H1 (cell line): ENCODE results near the gene TNS3. TPM values are rescaled to one million over a fixed set of nuclear protein-coding genes. Genes with fewer than 3 reads are reported as not detected.

ENCODE experiments used
- CTCF ChIA-PET: fragments of 300-600 bp; sonication (Branson Sonifier 250); formaldehyde crosslinking; loops from one replicate; lab custom pipeline; 2021; ENCODE audit not compliant: partially characterized antibody; lab: Charles Lee
- POLR2A ChIA-PET: fragments of 300-600 bp; sonication (Branson Sonifier 250); formaldehyde crosslinking; loops from one replicate; lab custom pipeline; 2021; ENCODE audit warnings: inconsistent platforms; ENCODE audit not compliant: partially characterized antibody; lab: Charles Lee
- DNase-seq, 2 experiments: peaks; one replicate each; pipeline versions ENCODE4 v3.0.0 to v3.0.0-alpha.2; 2010 to 2022; ENCODE audit warnings: low spot score in 2 of 2, low read depth in 1 of 2, mixed read lengths in 1 of 2
- FAIRE-seq: peaks from 2 replicates; lab custom pipeline; 2011; peaks lifted over from hg19 to GRCh38; lab: Jason Lieb, UNC
- H2AFZ ChIP-seq: 2 replicates; pipeline ENCODE4 v1.8.1; 2012; ENCODE audit warnings: low read length, inconsistent platforms
- H2AK5ac ChIP-seq: 2 replicates; pipeline ENCODE4 v1.6.1; 2013; ENCODE audit warnings: low read depth, low read length
- H2BK120ac ChIP-seq: replicated peaks from 2 replicates; pipeline ENCODE3; 2013; ENCODE audit warnings: low read depth, low read length, inconsistent platforms
- H2BK12ac ChIP-seq: 2 replicates; pipeline ENCODE4 v1.6.1; 2013; ENCODE audit warnings: low read depth, low read length
- H2BK15ac ChIP-seq: 2 replicates; pipeline ENCODE4 v1.6.1; 2013; ENCODE audit warnings: low read length
- H2BK20ac ChIP-seq: 2 replicates; pipeline ENCODE4 v1.6.1; 2013; ENCODE audit warnings: low read length
- H2BK5ac ChIP-seq: 2 replicates; pipeline ENCODE4 v1.6.1; 2013; ENCODE audit warnings: low read depth, low read length
- H3K14ac ChIP-seq: 2 replicates; pipeline ENCODE4 v1.6.1; 2013; ENCODE audit warnings: inconsistent platforms; ENCODE audit not compliant: insufficient read length
- H3K18ac ChIP-seq: 2 replicates; pipeline ENCODE4 v1.6.1; 2013; ENCODE audit warnings: low read length; ENCODE audit errors: extremely low read depth
- H3K23ac ChIP-seq: 2 replicates; pipeline ENCODE4 v1.6.1; 2013; ENCODE audit warnings: inconsistent platforms; ENCODE audit not compliant: insufficient read length
- H3K23me2 ChIP-seq: 2 replicates; pipeline ENCODE4 v1.6.1; 2013; ENCODE audit warnings: low read depth, low read length
- H3K27ac ChIP-seq: 2 replicates; pipeline ENCODE4 v1.6.1; 2011; ENCODE audit warnings: low read depth, low read length, inconsistent platforms
- H3K27me3 ChIP-seq, 4 experiments: replicated peaks in 1 of 4; 1 replicate in 1 of 4; 2 replicates in 3 of 4; pipeline versions ENCODE4 v1.6.1 to v1.8.1; 2011 to 2013; ENCODE audit warnings: low read length in 3 of 4, mild to moderate bottlenecking in 3 of 4, inconsistent platforms in 2 of 4, mixed read lengths in 2 of 4, moderate library complexity in 1 of 4; ENCODE audit not compliant: control insufficient read depth in 3 of 4, insufficient read depth in 3 of 4; ENCODE audit errors: extremely low read depth in 1 of 4
- H3K36me3 ChIP-seq, 4 experiments: 2 replicates each; pipeline versions ENCODE4 v1.6.1 to v1.8.1; 2011 to 2013; ENCODE audit warnings: mild to moderate bottlenecking in 4 of 4, low read length in 3 of 4, moderate library complexity in 2 of 4, control low read depth in 1 of 4, inconsistent platforms in 1 of 4; ENCODE audit not compliant: insufficient read depth in 4 of 4, control insufficient read depth in 2 of 4
- H3K4ac ChIP-seq: replicated peaks from 2 replicates; pipeline ENCODE3; 2013; ENCODE audit warnings: low read length, low read depth, mixed read lengths, inconsistent platforms; ENCODE audit not compliant: insufficient read length
- H3K4me1 ChIP-seq, 4 experiments: replicated peaks in 1 of 4; 1 replicate in 1 of 4; 2 replicates in 3 of 4; pipeline versions ENCODE4 v1.6.1 to v1.8.1; 2011 to 2013; ENCODE audit warnings: low read length in 3 of 4, inconsistent platforms in 2 of 4, mixed read lengths in 1 of 4; ENCODE audit not compliant: insufficient read depth in 4 of 4, control insufficient read depth in 3 of 4
- H3K4me2 ChIP-seq, 2 experiments: 2 replicates each; pipeline versions ENCODE4 v1.6.1 to v1.8.1; 2011 to 2013; ENCODE audit warnings: low read depth in 2 of 2, low read length in 2 of 2, control low read depth in 1 of 2, inconsistent platforms in 1 of 2, mild to moderate bottlenecking in 1 of 2; ENCODE audit not compliant: insufficient read depth in 1 of 2
- H3K4me3 ChIP-seq, 4 experiments: fragments of 200-600, 300-600 bp in 1 of 4; sonication (generic), shearing (Covaris generic), sonication (Bioruptor Twin) in 1 of 4; 2 replicates each; pipeline versions ENCODE4 v1.5.1 to v1.8.1; 2011 to 2016; ENCODE audit warnings: low read length in 4 of 4, low read depth in 3 of 4, control low read depth in 2 of 4, inconsistent platforms in 2 of 4, mild to moderate bottlenecking in 2 of 4, mixed read lengths in 1 of 4, moderate library complexity in 1 of 4; ENCODE audit not compliant: insufficient read depth in 2 of 4; ENCODE audit errors: extremely low read depth in 1 of 4
- H3K56ac ChIP-seq: replicated peaks from 2 replicates; pipeline ENCODE3; 2013; ENCODE audit warnings: low read depth, mild to moderate bottlenecking, mixed read lengths, low read length, inconsistent platforms; ENCODE audit not compliant: insufficient read length
- H3K79me1 ChIP-seq: 2 replicates; pipeline ENCODE4 v1.6.1; 2013; ENCODE audit warnings: low read depth, low read length, control low read depth
- H3K79me2 ChIP-seq, 2 experiments: 2 replicates each; pipeline versions ENCODE4 v1.6.1 to v1.8.1; 2012 to 2013; ENCODE audit warnings: low read length in 2 of 2, mild to moderate bottlenecking in 2 of 2, inconsistent platforms in 1 of 2; ENCODE audit not compliant: insufficient read depth in 2 of 2, control insufficient read depth in 1 of 2
- H3K9ac ChIP-seq, 4 experiments: replicated peaks in 1 of 4; 1 replicate in 1 of 4; 2 replicates in 3 of 4; pipeline versions ENCODE4 v1.6.1 to v1.8.1; 2011 to 2013; ENCODE audit warnings: low read depth in 3 of 4, low read length in 3 of 4, control low read depth in 2 of 4, mild to moderate bottlenecking in 2 of 4, moderate library complexity in 2 of 4, inconsistent platforms in 1 of 4; ENCODE audit errors: extremely low read depth in 1 of 4
- H3K9me3 ChIP-seq, 2 experiments: 2 replicates each; pipeline versions ENCODE4 v1.6.1 to v1.8.1; 2012 to 2013; ENCODE audit warnings: mild to moderate bottlenecking in 2 of 2, moderate library complexity in 2 of 2, control low read depth in 1 of 2, inconsistent platforms in 1 of 2, low read depth in 1 of 2, low read length in 1 of 2, mixed read lengths in 1 of 2; ENCODE audit not compliant: insufficient read depth in 2 of 2
- H4K20me1 ChIP-seq, 2 experiments: replicated peaks in 1 of 2; 2 replicates each; pipeline versions ENCODE3 to v1.8.1; 2011 to 2013; ENCODE audit warnings: inconsistent platforms in 2 of 2, low read length in 2 of 2, mild to moderate bottlenecking in 1 of 2; ENCODE audit not compliant: insufficient read depth in 2 of 2, control insufficient read depth in 1 of 2
- H4K5ac ChIP-seq: 2 replicates; pipeline ENCODE4 v1.6.1; 2013; ENCODE audit warnings: low read length, low read depth, mixed read lengths, inconsistent platforms; ENCODE audit not compliant: insufficient read length
- H4K8ac ChIP-seq: 2 replicates; pipeline ENCODE4 v1.8.0; 2013; ENCODE audit warnings: mild to moderate bottlenecking, moderate library complexity, low read length, inconsistent platforms; ENCODE audit not compliant: insufficient read depth; ENCODE audit errors: extremely low read depth
- H4K91ac ChIP-seq: replicated peaks from 2 replicates; pipeline ENCODE3; 2013; ENCODE audit warnings: low read length, mixed read lengths, inconsistent platforms; ENCODE audit not compliant: insufficient read length
- POLR2AphosphoS5 ChIP-seq: IDR thresholded peaks from 2 replicates; pipeline ENCODE4 v1.6.1; 2011; ENCODE audit warnings: low read depth, low read length
- YY1 ChIP-seq: IDR thresholded peaks from 2 replicates; pipeline ENCODE4 v1.6.1; 2011; ENCODE audit warnings: low read depth, mild to moderate bottlenecking, low read length
- whole genome bisulfite sequencing, 2 experiments: shearing (Covaris generic) in 1 of 2; methylation state at CpG; one replicate each; pipeline versions ENCODE4 v1.1.6 to v1.1.7; 2013 to 2015; ENCODE audit warnings: low lambda C conversion rate in 2 of 2, mixed read lengths in 2 of 2, inconsistent platforms in 1 of 2, low coverage in 1 of 2, missing lambda C conversion rate in 1 of 2; ENCODE audit not compliant: insufficient replicate concordance in 2 of 2, insufficient coverage in 1 of 2, insufficient read length in 1 of 2; ENCODE audit errors: extremely low coverage in 1 of 2, missing lambda C conversion rate in 1 of 2; 5-methylcytosine and 5-hydroxymethylcytosine counted together
- polyA plus RNA-seq, 7 experiments: library from polyadenylated mRNA; depleted of rRNA in 3 of 7; stranded (reverse) in 5 of 7; unstranded in 2 of 7; fragments of >200 nt in 5 of 7; fragments of 200-250 nt in 2 of 7; gene quantifications; 1 replicate in 5 of 7; 2 replicates in 1 of 7; 4 replicates in 1 of 7; pipeline versions ENCODE4 v1.2.1 to v1.2.3, GENCODE V29; 2011 to 2013; ENCODE audit warnings: missing spikeins in 2 of 7, mixed read lengths in 2 of 7
- total RNA-seq: library from RNA; stranded (reverse); fragmentation: NEBNext Ultra II Directional; extraction: Animal tissue kit (Norgen Biotek cat#: 25700); gene quantifications from 2 replicates; pipeline ENCODE4 v1.2.1, GENCODE V29; 2021
- TF ChIP-seq, protein P1 (sequence below): IDR thresholded peaks from 2 replicates; pipeline ENCODE4 v1.6.1; 2012; ENCODE audit warnings: low read length, inconsistent platforms

TNS3 gene
- total and polyA plus RNA-seq, 2 of the 8 experiments (the other 6 are each of a cell fraction or from before 2014, with no cell fraction given) = 11.9 to 24.2 TPM

DNA sequence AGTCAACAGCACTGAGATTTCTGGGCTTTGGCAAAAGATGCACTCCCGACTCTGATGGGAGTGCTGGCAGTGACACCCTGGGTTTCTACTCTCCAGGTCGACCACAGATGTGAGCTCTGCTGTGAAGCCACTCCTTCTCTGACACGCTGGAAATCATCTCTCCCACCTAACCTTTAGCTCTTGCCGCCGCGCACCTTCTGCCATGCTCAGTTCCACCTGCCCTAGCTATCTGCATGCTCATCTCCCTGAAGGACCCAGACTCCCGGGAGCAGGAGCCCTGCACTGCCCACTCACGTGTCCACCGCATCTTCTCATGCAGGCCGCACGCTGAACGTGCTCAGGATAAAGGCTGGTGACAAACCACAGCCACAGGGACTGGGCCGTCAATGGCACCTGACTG is 174.8 kb downstream of the TNS3 start:
- H3K36me3 ChIP-seq = peaks cover 0 to 8% (median 0%) of the 10 kb centered on the region in 4 experiments; a peak in 3 of 8 replicates
- no peak for DNase-seq
- no peak overlapping the region for H3K56ac ChIP-seq
- H3K27me3 ChIP-seq = no peaks in the 10 kb centered on the region
- no peak overlapping the region for H3K18ac ChIP-seq
- no peak overlapping the region for H2AK5ac ChIP-seq
- FAIRE-seq = no peak
- no peak overlapping the region for H4K91ac ChIP-seq
- no peaks in the 10 kb centered on the region for H4K20me1 ChIP-seq
- H2BK20ac ChIP-seq = no peak overlapping the region
- H2BK5ac ChIP-seq = no peak overlapping the region
- H3K23ac ChIP-seq = no peak overlapping the region
- no peak overlapping the region for H3K4me2 ChIP-seq
- H2BK120ac ChIP-seq = no peak overlapping the region
- POLR2A ChIA-PET = no interaction called here
- no peak overlapping the region for H3K14ac ChIP-seq
- H3K9me3 ChIP-seq = no peaks in the 10 kb centered on the region
- no peak overlapping the region for H3K4ac ChIP-seq
- H3K79me1 ChIP-seq = no peaks in the 10 kb centered on the region
- no peak overlapping the region for H2BK15ac ChIP-seq
- no peak overlapping the region for H2BK12ac ChIP-seq
- H2AFZ ChIP-seq = no peak overlapping the region
- CTCF ChIA-PET = no interaction called here
- H4K8ac ChIP-seq = no peak overlapping the region
- WGBS, 2 experiments = 91% methylated on average over 13 of the region's 13 CpGs; no CpG with 5 or more reads in 1 of the 2 experiments
- peaks cover 0 to 9% (median 4%) of the 10 kb centered on the region in 4 experiments; a peak in 4 of 7 replicates for H3K4me1 ChIP-seq
- H3K9ac ChIP-seq = no peak overlapping the region
- H4K5ac ChIP-seq = no peak overlapping the region
- H3K79me2 ChIP-seq = no peaks in the 10 kb centered on the region
- H3K4me3 ChIP-seq = no peak overlapping the region
- no peaks in the 10 kb centered on the region for H3K23me2 ChIP-seq
- no peak overlapping the region for H3K27ac ChIP-seq
- no peak for TF ChIP-seq YY1
- TF ChIP-seq, protein P1, sequence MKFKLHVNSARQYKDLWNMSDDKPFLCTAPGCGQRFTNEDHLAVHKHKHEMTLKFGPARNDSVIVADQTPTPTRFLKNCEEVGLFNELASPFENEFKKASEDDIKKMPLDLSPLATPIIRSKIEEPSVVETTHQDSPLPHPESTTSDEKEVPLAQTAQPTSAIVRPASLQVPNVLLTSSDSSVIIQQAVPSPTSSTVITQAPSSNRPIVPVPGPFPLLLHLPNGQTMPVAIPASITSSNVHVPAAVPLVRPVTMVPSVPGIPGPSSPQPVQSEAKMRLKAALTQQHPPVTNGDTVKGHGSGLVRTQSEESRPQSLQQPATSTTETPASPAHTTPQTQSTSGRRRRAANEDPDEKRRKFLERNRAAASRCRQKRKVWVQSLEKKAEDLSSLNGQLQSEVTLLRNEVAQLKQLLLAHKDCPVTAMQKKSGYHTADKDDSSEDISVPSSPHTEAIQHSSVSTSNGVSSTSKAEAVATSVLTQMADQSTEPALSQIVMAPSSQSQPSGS = no peak
- no peak for TF ChIP-seq POLR2AphosphoS5
